K562 (cell line): Measurements from ENCODE around the gene CACNA1C. TPM values are rescaled to one million over a fixed set of nuclear protein-coding genes. Genes with fewer than 3 reads are reported as not detected.

Experiments
- IRF2 ChIP-seq: sonication (generic); formaldehyde crosslinking; IDR thresholded peaks from 2 replicates; pipeline ENCODE4 v1.8.1; 2022; ENCODE audit warnings: mild to moderate bottlenecking, missing genetic modification reagents
- KHSRP ChIP-seq: fragments of 450-650 bp; IDR thresholded peaks from 2 replicates; pipeline ENCODE4 v1.6.1; 2017
- KLF16 ChIP-seq: IDR thresholded peaks from 2 replicates; pipeline ENCODE4 v1.6.1; 2016; ENCODE audit warnings: antibody characterized with exemption
- NEUROD1 ChIP-seq: fragments of 150-350 bp; IDR thresholded peaks from 2 replicates; pipeline ENCODE4 v1.6.1; 2014; ENCODE audit warnings: borderline replicate concordance, low read length, low read depth; ENCODE audit not compliant: partially characterized antibody
- PTBP1 ChIP-seq: fragments of 200-400 bp; formaldehyde crosslinking; IDR thresholded peaks from 2 replicates; pipeline ENCODE4 v1.6.1; 2017; ENCODE audit warnings: low read depth, low read length
- SREBF1 ChIP-seq: fragments of 150-350 bp; IDR thresholded peaks from 2 replicates; pipeline ENCODE4 v1.6.1; 2014; ENCODE audit warnings: antibody characterized with exemption, low read depth, low read length, borderline replicate concordance
- ZBTB12 ChIP-seq: fragments of 250-450 bp; sonication (Bioruptor Pico); IDR thresholded peaks from 2 replicates; pipeline ENCODE4 v1.4.0; 2020
- ZNF609 ChIP-seq: sonication (generic); formaldehyde crosslinking; IDR thresholded peaks from 2 replicates; pipeline ENCODE4 v1.8.1; 2023; ENCODE audit warnings: missing genetic modification reagents, mild to moderate bottlenecking, borderline replicate concordance
- polyA plus RNA-seq, 8 experiments: library from polyadenylated mRNA; depleted of rRNA in 4 of 8; stranded (reverse) in 5 of 8; unstranded in 3 of 8; fragments of >200 nt; fragmentation: Nextera tagmentation in 2 of 8; fragmentation: Illumina TruSeq in 1 of 8; extraction: Ambion mirVana in 2 of 8; extraction: Trizol in 1 of 8; gene quantifications; 2 replicates each; pipeline versions ENCODE4 v1.2.1 to v1.2.3, GENCODE V29; 2011 to 2014; ENCODE audit warnings: inconsistent platforms in 1 of 8, missing spikeins in 1 of 8
- total RNA-seq, 7 experiments: library from RNA; depleted of rRNA in 6 of 7; stranded (reverse); fragments of >200 nt in 6 of 7; fragmentation: Illumina TruSeq in 2 of 7; extraction: Trizol in 2 of 7; gene quantifications; 2 replicates each; pipeline versions ENCODE4 v1.2.1 to v1.2.3, GENCODE V29; 2011 to 2021; ENCODE audit warnings: low replicate concordance in 1 of 7
- TF ChIP-seq, protein P1 (sequence below): fragments of 450-650 bp; formaldehyde crosslinking; IDR thresholded peaks from 2 replicates; pipeline ENCODE4 v1.4.0; 2020; ENCODE audit warnings: mild to moderate bottlenecking
- TF ChIP-seq, protein P2 (sequence below): sonication (generic); formaldehyde crosslinking; IDR thresholded peaks from 2 replicates; pipeline ENCODE4 v1.8.0; 2022; ENCODE audit warnings: mild to moderate bottlenecking, missing genetic modification reagents, borderline replicate concordance

CACNA1C gene
- total and polyA plus RNA-seq, 9 of the 15 experiments (the other 6 are each of a cell fraction or from before 2014, with no cell fraction given) = not detected

GRCh38 chr12:2453076-2453760, 400.4 kb downstream of the CACNA1C start (continued):
- TF ChIP-seq ZNF609 (no peak), SREBF1 (no peak), PTBP1 (no peak), NEUROD1 (no peak), IRF2 (no peak), ZBTB12 (CRISPR knock-in tag) (no peak), KLF16 (no peak), KHSRP (no peak)
- TF ChIP-seq, protein P1, sequence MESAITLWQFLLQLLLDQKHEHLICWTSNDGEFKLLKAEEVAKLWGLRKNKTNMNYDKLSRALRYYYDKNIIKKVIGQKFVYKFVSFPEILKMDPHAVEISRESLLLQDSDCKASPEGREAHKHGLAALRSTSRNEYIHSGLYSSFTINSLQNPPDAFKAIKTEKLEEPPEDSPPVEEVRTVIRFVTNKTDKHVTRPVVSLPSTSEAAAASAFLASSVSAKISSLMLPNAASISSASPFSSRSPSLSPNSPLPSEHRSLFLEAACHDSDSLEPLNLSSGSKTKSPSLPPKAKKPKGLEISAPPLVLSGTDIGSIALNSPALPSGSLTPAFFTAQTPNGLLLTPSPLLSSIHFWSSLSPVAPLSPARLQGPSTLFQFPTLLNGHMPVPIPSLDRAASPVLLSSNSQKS (CRISPR knock-in tag) = no peak
- TF ChIP-seq, protein P2, sequence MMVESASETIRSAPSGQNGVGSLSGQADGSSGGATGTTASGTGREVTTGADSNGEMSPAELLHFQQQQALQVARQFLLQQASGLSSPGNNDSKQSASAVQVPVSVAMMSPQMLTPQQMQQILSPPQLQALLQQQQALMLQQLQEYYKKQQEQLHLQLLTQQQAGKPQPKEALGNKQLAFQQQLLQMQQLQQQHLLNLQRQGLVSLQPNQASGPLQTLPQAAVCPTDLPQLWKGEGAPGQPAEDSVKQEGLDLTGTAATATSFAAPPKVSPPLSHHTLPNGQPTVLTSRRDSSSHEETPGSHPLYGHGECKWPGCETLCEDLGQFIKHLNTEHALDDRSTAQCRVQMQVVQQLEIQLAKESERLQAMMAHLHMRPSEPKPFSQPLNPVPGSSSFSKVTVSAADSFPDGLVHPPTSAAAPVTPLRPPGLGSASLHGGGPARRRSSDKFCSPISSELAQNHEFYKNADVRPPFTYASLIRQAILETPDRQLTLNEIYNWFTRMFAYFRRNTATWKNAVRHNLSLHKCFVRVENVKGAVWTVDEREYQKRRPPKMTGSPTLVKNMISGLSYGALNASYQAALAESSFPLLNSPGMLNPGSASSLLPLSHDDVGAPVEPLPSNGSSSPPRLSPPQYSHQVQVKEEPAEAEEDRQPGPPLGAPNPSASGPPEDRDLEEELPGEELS (CRISPR knock-in tag) = no peak
